Measurements from ENCODE around the gene POMT1.

DNA sequence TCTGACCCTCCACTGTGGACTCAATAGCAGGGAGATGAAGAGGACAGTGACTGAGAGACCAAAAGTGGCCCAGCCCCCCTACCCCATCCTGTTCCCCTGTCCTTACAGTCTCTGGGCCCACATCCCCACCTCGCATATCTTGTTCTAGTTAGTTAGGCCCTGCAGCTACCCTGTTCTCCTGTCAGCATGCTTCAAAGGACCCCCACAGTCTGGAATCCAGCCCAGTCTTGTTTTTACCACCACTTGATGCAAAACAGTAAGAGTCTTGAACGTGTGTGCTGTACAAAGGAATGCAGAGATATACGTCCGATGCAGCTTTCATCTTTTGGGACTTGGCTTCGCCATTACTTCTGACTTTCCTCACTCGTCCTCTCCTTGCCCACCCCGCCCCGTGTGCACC lies 12.2 kb upstream of the POMT1 start:
- no peak for TF ChIP-seq EZH2 (IDR thresholded peaks at IDR 0.05; ENCODE audit: borderline replicate concordance, low read depth, low read length, poor library complexity, severe bottlenecking)
- TF ChIP-seq, protein P1, sequence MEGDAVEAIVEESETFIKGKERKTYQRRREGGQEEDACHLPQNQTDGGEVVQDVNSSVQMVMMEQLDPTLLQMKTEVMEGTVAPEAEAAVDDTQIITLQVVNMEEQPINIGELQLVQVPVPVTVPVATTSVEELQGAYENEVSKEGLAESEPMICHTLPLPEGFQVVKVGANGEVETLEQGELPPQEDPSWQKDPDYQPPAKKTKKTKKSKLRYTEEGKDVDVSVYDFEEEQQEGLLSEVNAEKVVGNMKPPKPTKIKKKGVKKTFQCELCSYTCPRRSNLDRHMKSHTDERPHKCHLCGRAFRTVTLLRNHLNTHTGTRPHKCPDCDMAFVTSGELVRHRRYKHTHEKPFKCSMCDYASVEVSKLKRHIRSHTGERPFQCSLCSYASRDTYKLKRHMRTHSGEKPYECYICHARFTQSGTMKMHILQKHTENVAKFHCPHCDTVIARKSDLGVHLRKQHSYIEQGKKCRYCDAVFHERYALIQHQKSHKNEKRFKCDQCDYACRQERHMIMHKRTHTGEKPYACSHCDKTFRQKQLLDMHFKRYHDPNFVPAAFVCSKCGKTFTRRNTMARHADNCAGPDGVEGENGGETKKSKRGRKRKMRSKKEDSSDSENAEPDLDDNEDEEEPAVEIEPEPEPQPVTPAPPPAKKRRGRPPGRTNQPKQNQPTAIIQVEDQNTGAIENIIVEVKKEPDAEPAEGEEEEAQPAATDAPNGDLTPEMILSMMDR (conservative IDR thresholded peaks at IDR 0.05; ENCODE audit: low read depth, low read length): no peak

Data from A673 (cell line).